Activated naive CD4-positive, alpha-beta T cell (primary cell): ENCODE data around the gene MCM3.

ENCODE experiments used
- DNase-seq, 4 experiments: peaks; one replicate each; lab custom pipeline; 2025; lab: John Stamatoyannopoulos, UW

The MCM3 gene

GRCh38 chr6:52303178-52303577 is 18.6 kb upstream of the MCM3 start:
- no peak for DNase-seq

- no peak for DNase-seq
These were observed 16.8 kb upstream of the MCM3 start for GRCh38 chr6:52301326-52301725.

GRCh38 chr6:52300489-52300931 is 16.0 kb upstream of the MCM3 start:
- no peak for DNase-seq

- no peak for DNase-seq
These were observed 15.1 kb upstream of the MCM3 start for GRCh38 chr6:52299653-52300052.

- DNase-seq, result no peak
These were observed 12.9 kb upstream of the MCM3 start for GRCh38 chr6:52297433-52297832.

- no peak for DNase-seq
These were observed 8.5 kb upstream of the MCM3 start for GRCh38 chr6:52293067-52293466.

- no peak for DNase-seq
These were observed 4.3 kb upstream of the MCM3 start for GRCh38 chr6:52288841-52289240.

GRCh38 chr6:52288216-52288615 is 3.7 kb upstream of the MCM3 start:
- DNase-seq, result no peak

- DNase-seq, result peak in 3 of 4 experiments; percentile 13 to 17 (median 15)
These were observed 2.4 kb upstream of the MCM3 start for GRCh38 chr6:52286798-52287432.

- DNase-seq, result no peak
These were observed 881 bp upstream of the MCM3 start for GRCh38 chr6:52285177-52286068.

- no peak for DNase-seq
These were observed 447 bp downstream of the MCM3 start for GRCh38 chr6:52284131-52284459.

GRCh38 chr6:52283111-52283510 is 1.4 kb downstream of the MCM3 start:
- no peak for DNase-seq

- DNase-seq, result no peak
These were observed 8.4 kb downstream of the MCM3 start for GRCh38 chr6:52276130-52276529.

- DNase-seq, result no peak
These were observed 12.6 kb downstream of the MCM3 start for GRCh38 chr6:52271852-52272460.

GRCh38 chr6:52263709-52264540 is 20.6 kb downstream of the MCM3 start:
- DNase-seq, result peak; percentile 12 to 57 (median 32)

- no peak for DNase-seq
These were observed 21.8 kb downstream of the MCM3 start for GRCh38 chr6:52262620-52263344.

GRCh38 chr6:52261229-52261628 is 23.3 kb downstream of the MCM3 start:
- DNase-seq, result no peak

GRCh38 chr6:52260634-52261033 is 23.9 kb downstream of the MCM3 start:
- DNase-seq, result no peak

GRCh38 chr6:52255434-52255833 is 29.1 kb downstream of the MCM3 start:
- no peak for DNase-seq

GRCh38 chr6:52254731-52255378 is 29.7 kb downstream of the MCM3 start:
- no peak for DNase-seq

- DNase-seq, result no peak
These were observed 31.0 kb downstream of the MCM3 start for GRCh38 chr6:52253494-52253893.
